Measurements from ENCODE around the gene SCAPER.

- no peak for TF ChIP-seq CTCF (tag by site-specific recombination; IDR thresholded peaks at IDR 0.05)
- TF ChIP-seq REST (tag by site-specific recombination; IDR thresholded peaks at IDR 0.05) = no peak
- no peak for TF ChIP-seq ZFP37 (tag by site-specific recombination; IDR thresholded peaks at IDR 0.05)
- no peak for TF ChIP-seq SETDB1 (IDR thresholded peaks at IDR 0.05; ENCODE audit: insufficient read length, low read length)
- no peak for TF ChIP-seq ZNF138 (tag by site-specific recombination; IDR thresholded peaks at IDR 0.05; ENCODE audit: borderline replicate concordance)
- no peak for TF ChIP-seq ZNF311 (tag by site-specific recombination; IDR thresholded peaks at IDR 0.05; ENCODE audit: borderline replicate concordance)
- TF ChIP-seq PRDM10 (tag by site-specific recombination; IDR thresholded peaks at IDR 0.05) = no peak
- no peak for TF ChIP-seq ZNF776 (tag by site-specific recombination; IDR thresholded peaks at IDR 0.05; ENCODE audit: borderline replicate concordance)
- no peak for TF ChIP-seq ZNF664 (tag by site-specific recombination; IDR thresholded peaks at IDR 0.05)
- no peak for TF ChIP-seq HOXA7 (CRISPR knock-in tag; IDR thresholded peaks at IDR 0.05; ENCODE audit: borderline replicate concordance)
These were observed 257.5 kb downstream of the SCAPER start for GRCh38 chr15:76647612-76648011.

Data from HEK293 (cell line).